Testis (tissue), 2 donors: ENCODE results near the gene SAPCD2.

Source experiments
- POLR2A ChIP-seq: fragments of 450-650 bp; IDR thresholded peaks from one replicate; pipeline ENCODE4 v1.6.1; 2017; ENCODE audit warnings: antibody characterized with exemption, mild to moderate bottlenecking, moderate library complexity
- TF ChIP-seq, protein P1 (sequence below), 3 experiments: fragments of 450-650 bp in 2 of 3; fragments of 200-600 bp in 1 of 3; sonication (generic) in 1 of 3; IDR thresholded peaks; one replicate each; pipeline ENCODE4 v1.5.1; 2016 to 2019; ENCODE audit warnings: antibody characterized with exemption in 3 of 3, mild to moderate bottlenecking in 2 of 3, moderate library complexity in 1 of 3

DNA sequence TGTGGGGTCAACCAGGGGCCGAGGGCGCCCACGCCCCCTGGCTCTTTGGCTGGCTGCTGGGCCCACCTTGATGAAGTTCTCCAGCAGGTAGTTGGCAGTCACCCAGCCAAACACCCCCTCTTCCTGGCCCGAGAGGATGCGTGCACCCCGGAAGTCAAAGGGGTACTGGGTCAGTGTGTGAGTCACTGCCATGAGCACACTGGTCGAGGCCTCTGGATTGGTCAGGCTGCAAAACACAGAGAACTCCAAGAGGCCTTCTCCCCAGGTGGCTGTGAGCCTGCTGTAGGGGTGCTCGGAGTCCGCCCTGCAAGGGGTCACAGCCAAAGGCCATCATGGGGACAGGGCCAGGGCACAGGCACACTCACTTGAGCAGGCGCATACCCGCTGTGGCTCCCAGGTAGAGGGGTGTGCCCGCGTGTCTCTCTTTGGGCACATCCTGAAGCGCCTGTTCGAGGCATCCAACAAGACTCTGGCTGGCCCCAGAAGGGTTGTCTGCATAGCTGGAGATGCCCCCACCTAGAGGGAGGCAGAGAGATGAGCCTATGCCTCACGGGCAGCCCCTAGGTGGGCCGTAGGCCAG lies 19.1 kb downstream of the SAPCD2 start:
- no peak for TF ChIP-seq POLR2A
- TF ChIP-seq, protein P1, sequence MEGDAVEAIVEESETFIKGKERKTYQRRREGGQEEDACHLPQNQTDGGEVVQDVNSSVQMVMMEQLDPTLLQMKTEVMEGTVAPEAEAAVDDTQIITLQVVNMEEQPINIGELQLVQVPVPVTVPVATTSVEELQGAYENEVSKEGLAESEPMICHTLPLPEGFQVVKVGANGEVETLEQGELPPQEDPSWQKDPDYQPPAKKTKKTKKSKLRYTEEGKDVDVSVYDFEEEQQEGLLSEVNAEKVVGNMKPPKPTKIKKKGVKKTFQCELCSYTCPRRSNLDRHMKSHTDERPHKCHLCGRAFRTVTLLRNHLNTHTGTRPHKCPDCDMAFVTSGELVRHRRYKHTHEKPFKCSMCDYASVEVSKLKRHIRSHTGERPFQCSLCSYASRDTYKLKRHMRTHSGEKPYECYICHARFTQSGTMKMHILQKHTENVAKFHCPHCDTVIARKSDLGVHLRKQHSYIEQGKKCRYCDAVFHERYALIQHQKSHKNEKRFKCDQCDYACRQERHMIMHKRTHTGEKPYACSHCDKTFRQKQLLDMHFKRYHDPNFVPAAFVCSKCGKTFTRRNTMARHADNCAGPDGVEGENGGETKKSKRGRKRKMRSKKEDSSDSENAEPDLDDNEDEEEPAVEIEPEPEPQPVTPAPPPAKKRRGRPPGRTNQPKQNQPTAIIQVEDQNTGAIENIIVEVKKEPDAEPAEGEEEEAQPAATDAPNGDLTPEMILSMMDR (IDR thresholded peaks at IDR 0.05): no peak
